GM18505 (cell line): ENCODE data around the gene GLA.
A peak's percentile ranks its signal among the peaks of the same experiment; 100 is the strongest.

Source experiments
- ATAC-seq: cut with Tn5 transposase; IDR thresholded peaks from one replicate; pipeline ENCODE4 v1.9.1; 2021; ENCODE audit not compliant: unreplicated experiment
- POLR2A ChIP-seq: IDR thresholded peaks from 4 replicates; pipeline ENCODE4 v1.6.1; 2011; ENCODE audit warnings: borderline replicate concordance; ENCODE audit not compliant: insufficient read depth, insufficient read length; ENCODE audit errors: extremely low read depth

Gene GLA

DNA sequence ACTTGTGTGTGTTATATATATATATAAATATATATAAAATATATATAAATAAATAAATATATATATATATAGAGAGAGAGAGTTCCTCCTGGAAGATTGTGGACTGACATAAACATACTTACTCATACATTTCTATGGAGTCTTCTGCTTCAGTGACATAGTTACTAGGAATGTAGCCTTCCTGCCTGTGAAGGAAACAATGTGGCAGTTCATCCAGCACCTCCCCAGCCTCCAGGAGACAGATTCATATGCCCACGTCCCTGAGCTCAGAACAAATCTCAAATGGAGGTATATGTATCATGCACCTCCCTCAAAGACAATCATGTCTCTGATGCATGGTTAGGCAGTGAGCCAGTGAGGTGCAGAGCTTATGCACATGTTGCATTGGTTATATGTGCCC is 47.8 kb downstream of the GLA start:
- TF ChIP-seq POLR2A, result no peak
- no peak for ATAC-seq

GRCh38 chrX:101357166-101357795 is 50.4 kb downstream of the GLA start:
- TF ChIP-seq POLR2A, result no peak
- ATAC-seq, result no peak

GRCh38 chrX:101349193-101349562 is 58.5 kb downstream of the GLA start:
- ATAC-seq, result no peak
- no peak for TF ChIP-seq POLR2A

- ATAC-seq, result peak; percentile 95
- TF ChIP-seq POLR2A, result peak; percentile 72
Observed at GRCh38 chrX:101348452-101349192, 59.1 kb downstream of the GLA start, which contains the start of gene TIMM8A. TIMM8A (minus strand) TSS chrX:101348742; CDS start chrX:101348664, 78 bp downstream.

DNA sequence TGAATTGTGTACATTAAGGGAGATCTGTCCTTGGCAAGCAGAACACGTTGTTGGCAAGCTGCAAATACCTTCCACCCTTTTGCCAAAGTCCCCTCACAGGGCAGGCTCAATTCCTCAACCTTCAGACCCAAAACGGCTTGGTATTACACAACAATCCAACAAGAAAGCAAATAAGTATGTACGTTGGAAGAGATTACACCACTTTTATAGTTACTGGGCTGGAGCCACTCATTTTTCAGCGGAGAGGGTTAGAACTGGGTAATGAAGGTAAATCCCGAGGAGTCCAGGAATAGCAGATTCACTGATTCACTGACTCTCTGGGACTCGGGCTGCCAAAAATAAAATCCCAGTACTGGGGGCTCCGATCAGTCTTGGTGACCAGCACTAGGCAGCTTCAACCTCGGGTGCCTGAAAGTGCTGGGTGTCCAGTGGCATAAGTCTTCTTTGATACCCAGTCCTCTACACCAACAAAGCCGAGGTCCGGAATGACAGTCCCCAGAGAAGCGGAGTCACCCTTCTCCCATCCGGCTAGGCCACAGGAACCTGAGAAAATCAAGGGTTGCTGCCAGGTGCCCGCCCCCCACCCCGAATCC is 59.8 kb downstream of the GLA start:
- TF ChIP-seq POLR2A, result no peak
- ATAC-seq, result peak; percentile 7
